ENCODE measurements around the gene SCUBE3.

The SCUBE3 gene

DNA sequence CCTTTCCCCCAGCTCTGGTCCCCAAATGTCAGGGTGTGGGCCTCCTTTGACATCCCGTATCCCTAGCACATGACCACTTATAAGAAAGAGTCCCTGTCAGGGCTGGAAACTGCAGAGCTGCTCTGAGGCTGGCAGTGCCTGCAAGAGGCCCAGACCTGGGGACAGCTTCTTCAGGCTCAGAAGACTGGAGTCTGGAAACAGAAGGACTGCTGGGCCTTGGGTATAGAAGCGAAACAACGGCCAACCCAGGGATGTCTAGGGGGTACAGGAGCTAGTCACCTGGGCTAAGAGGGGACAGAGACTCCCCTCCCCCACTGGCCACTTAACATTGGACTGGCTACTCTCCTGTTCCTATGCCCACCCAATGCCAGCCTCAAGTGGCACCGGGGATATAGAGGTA lies 4.7 kb downstream of the SCUBE3 start:
- H3K4me2 ChIP-seq (ENCODE audit: low read depth, low read length, poor library complexity, severe bottlenecking), result no peak overlapping the region

DNA sequence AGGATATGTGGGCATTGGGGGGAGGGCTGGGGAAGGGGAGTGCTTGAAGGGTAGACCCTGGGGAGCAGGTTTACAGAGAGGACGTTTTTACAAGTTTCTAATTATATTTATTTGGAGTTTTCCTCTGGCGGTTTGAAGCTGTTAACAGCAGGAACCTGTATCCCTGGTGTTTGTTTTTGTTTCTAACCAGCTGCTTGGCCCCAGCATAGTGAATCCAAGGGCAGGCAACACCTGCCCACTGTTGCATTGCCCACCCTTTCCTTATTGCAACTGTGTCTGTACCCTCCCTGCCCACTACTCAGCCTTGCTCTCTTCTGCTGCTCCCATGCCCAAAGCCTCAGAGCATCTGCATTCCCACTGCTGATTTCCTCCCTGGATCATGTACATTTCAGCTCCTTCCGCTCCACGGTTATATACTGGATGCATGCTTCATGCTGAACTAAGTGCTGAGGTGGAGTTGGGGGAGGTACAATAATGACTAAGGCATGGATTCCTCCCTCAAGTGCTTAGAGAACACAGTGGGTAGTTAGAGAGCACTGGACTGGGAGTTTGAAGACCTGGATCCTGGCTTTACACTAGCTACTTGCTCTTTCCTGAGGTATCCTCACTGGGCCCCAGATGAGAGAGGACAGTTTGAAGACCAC lies 6.0 kb downstream of the SCUBE3 start:
- no peaks in the 10 kb centered on the region for H3K27me3 ChIP-seq (ENCODE audit: low read length)
- H2AFZ ChIP-seq (ENCODE audit: low read depth, low read length, severe bottlenecking), result no peak overlapping the region

More for the DNA sequence above, 4.7 kb downstream of the SCUBE3 start:
- no peak overlapping the region for H3K4me3 ChIP-seq (ENCODE audit: insufficient read depth, low read length, poor library complexity, severe bottlenecking)
- H3F3A ChIP-seq (ENCODE audit: insufficient read depth), result no peaks in the 10 kb centered on the region
- H4K20me1 ChIP-seq (ENCODE audit: low read depth, low read length), result no peaks in the 10 kb centered on the region
- no peaks in the 10 kb centered on the region for H3K27me3 ChIP-seq (ENCODE audit: low read length)
- H3K9me2 ChIP-seq (replicated peaks; ENCODE audit: insufficient read depth, low read length), result no peaks in the 10 kb centered on the region
- no peak overlapping the region for H3K27ac ChIP-seq (ENCODE audit: low read depth, low read length)
- no peaks in the 10 kb centered on the region for H3K79me2 ChIP-seq (ENCODE audit: insufficient read depth, low read length)
- H2AFZ ChIP-seq (ENCODE audit: low read depth, low read length, severe bottlenecking), result no peak overlapping the region
- no peak for TF ChIP-seq CTCF (IDR thresholded peaks at IDR 0.05; ENCODE audit: insufficient read depth, low read length, poor library complexity, severe bottlenecking)
- TF ChIP-seq EZH2phosphoT487 (conservative IDR thresholded peaks at IDR 0.05; ENCODE audit: low read length), result no peak
- H3K9ac ChIP-seq (ENCODE audit: low read length), result no peak overlapping the region
- H3K36me3 ChIP-seq (ENCODE audit: low read length), result no peaks in the 10 kb centered on the region
- H3K9me3 ChIP-seq (ENCODE audit: insufficient read depth, low read length), result no peaks in the 10 kb centered on the region

GRCh38 chr6:35220711-35221110 lies 7.0 kb downstream of the SCUBE3 start:
- Histone ChIP-seq H3K9me2 (replicated peaks; ENCODE audit: insufficient read depth, low read length) (no peaks in the 10 kb centered on the region), H3K4me3 (ENCODE audit: insufficient read depth, low read length, poor library complexity, severe bottlenecking) (no peak overlapping the region), H3K4me2 (ENCODE audit: low read depth, low read length, poor library complexity, severe bottlenecking) (no peak overlapping the region), H3K36me3 (ENCODE audit: low read length) (no peaks in the 10 kb centered on the region), H3F3A (ENCODE audit: insufficient read depth) (no peaks in the 10 kb centered on the region), H3K27me3 (ENCODE audit: low read length) (no peaks in the 10 kb centered on the region), H3K79me2 (ENCODE audit: insufficient read depth, low read length) (no peaks in the 10 kb centered on the region), H2AFZ (ENCODE audit: low read depth, low read length, severe bottlenecking) (no peak overlapping the region), H3K27ac (ENCODE audit: low read depth, low read length) (no peak overlapping the region), H3K9me3 (ENCODE audit: insufficient read depth, low read length) (no peaks in the 10 kb centered on the region), H3K9ac (ENCODE audit: low read length) (no peak overlapping the region), H4K20me1 (ENCODE audit: low read depth, low read length) (no peaks in the 10 kb centered on the region)
- TF ChIP-seq EZH2phosphoT487 (conservative IDR thresholded peaks at IDR 0.05; ENCODE audit: low read length) (no peak), CTCF (IDR thresholded peaks at IDR 0.05; ENCODE audit: insufficient read depth, low read length, poor library complexity, severe bottlenecking) (no peak)

More for the DNA sequence above, 6.0 kb downstream of the SCUBE3 start:
- H3K4me3 ChIP-seq (ENCODE audit: insufficient read depth, low read length, poor library complexity, severe bottlenecking), result no peak overlapping the region
- no peaks in the 10 kb centered on the region for H3K9me2 ChIP-seq (replicated peaks; ENCODE audit: insufficient read depth, low read length)
- no peak overlapping the region for H3K9ac ChIP-seq (ENCODE audit: low read length)
- no peaks in the 10 kb centered on the region for H4K20me1 ChIP-seq (ENCODE audit: low read depth, low read length)
- no peak overlapping the region for H3K27ac ChIP-seq (ENCODE audit: low read depth, low read length)
- no peaks in the 10 kb centered on the region for H3K9me3 ChIP-seq (ENCODE audit: insufficient read depth, low read length)
- no peak overlapping the region for H3K4me2 ChIP-seq (ENCODE audit: low read depth, low read length, poor library complexity, severe bottlenecking)
- no peak for TF ChIP-seq EZH2phosphoT487 (conservative IDR thresholded peaks at IDR 0.05; ENCODE audit: low read length)
- no peak for TF ChIP-seq CTCF (IDR thresholded peaks at IDR 0.05; ENCODE audit: insufficient read depth, low read length, poor library complexity, severe bottlenecking)
- H3K36me3 ChIP-seq (ENCODE audit: low read length), result no peaks in the 10 kb centered on the region
- H3K79me2 ChIP-seq (ENCODE audit: insufficient read depth, low read length), result no peaks in the 10 kb centered on the region
- H3F3A ChIP-seq (ENCODE audit: insufficient read depth), result no peaks in the 10 kb centered on the region
